ENCODE measurements around the gene SYT17.

Gene SYT17

DNA sequence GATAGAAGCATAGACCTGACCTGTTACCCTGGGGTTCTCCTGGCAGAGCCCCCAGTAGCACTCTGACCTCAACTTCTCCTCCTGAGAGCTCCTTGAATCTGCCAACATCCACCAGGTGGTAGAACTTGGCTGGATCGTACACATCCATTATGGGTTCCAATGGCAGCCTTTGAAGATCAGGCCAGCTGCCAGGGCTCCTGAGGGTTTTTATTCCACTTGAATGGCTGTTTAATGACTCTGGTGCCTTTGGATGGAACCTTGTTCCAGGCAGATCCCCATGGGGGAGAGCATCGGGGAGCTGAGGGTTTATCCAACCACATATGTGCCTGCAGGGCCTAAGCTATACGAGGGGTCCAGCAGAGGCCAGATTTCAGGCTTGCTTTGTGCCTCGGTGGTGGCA is 70.4 kb downstream of the SYT17 start:
- no peaks in the 10 kb centered on the region for H3K36me3 ChIP-seq (ENCODE audit: insufficient read depth, low read length)
- H2AFZ ChIP-seq (ENCODE audit: low read depth, low read length), result no peak overlapping the region
- H3K27me3 ChIP-seq (ENCODE audit: insufficient read depth, low read length), result no peaks in the 10 kb centered on the region
- peaks cover 4% of the 10 kb centered on the region for H3K4me1 ChIP-seq (ENCODE audit: insufficient read depth, low read length)
- no peak overlapping the region for H3K4me3 ChIP-seq (ENCODE audit: low read length)
- H3K9me3 ChIP-seq (ENCODE audit: low read length), result peaks cover 16% of the 10 kb centered on the region

DNA sequence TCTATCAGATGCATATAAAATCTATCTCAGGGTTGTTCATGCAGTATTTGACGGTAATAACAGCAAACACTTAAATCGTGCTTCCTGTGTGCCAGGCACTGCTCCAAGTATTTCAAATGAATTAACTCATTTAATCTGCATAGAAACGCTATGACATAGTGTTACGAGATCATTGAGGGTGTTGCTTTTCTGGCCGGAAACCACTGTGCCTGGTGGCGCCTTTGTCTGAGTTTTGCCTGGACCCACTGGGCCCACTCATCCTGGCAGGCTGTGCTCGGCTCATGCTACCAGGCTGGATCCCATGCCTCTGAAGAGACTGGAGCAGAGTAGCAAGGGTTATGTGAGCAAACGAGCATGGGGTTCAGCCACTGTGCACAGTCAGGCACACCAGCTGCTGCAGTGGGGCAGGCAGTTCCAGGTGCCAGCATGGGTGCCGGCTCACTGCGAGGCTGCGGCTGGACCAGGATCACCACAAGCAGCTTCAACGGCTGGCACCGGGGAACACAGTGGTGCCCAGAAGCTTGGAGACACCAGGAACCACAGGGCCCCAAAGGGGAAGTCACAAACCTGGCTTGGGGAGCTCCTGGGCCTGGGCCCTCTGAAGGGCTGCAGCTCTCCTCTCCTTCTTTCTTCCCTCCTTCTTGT is 71.6 kb downstream of the SYT17 start:
- Histone ChIP-seq H3K9me3 (ENCODE audit: low read length) (peaks cover 16% of the 10 kb centered on the region), H3K4me3 (ENCODE audit: low read length) (no peak overlapping the region), H3K36me3 (ENCODE audit: insufficient read depth, low read length) (no peaks in the 10 kb centered on the region), H3K27me3 (ENCODE audit: insufficient read depth, low read length) (no peaks in the 10 kb centered on the region), H3K4me1 (ENCODE audit: insufficient read depth, low read length) (peaks cover 4% of the 10 kb centered on the region), H2AFZ (ENCODE audit: low read depth, low read length) (no peak overlapping the region)

DNA sequence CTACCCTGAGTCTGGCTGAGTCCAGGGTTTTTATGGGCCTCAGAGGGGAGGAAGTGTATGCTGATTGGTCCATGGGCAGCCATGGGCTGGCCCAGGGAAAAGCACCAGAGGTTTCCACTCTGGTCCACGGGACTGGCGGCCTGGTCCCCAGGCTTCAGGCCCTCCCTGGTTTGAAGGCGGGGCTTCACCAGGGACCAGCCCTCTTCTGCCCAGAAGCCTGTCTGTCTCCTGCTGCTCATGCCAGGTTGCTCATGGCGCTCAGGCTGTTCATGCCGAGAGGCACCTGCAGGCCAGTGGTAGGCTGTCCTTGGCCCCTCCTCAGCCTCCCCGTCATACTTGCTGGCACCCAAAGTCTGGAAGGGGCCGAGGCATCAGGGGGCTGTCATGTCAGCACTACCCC is 72.5 kb downstream of the SYT17 start:
- no peak overlapping the region for H3K4me3 ChIP-seq (ENCODE audit: low read length)
- no peaks in the 10 kb centered on the region for H3K27me3 ChIP-seq (ENCODE audit: insufficient read depth, low read length)
- no peak overlapping the region for H2AFZ ChIP-seq (ENCODE audit: low read depth, low read length)
- H3K9me3 ChIP-seq (ENCODE audit: low read length), result peaks cover 13% of the 10 kb centered on the region
- H3K36me3 ChIP-seq (ENCODE audit: insufficient read depth, low read length), result no peaks in the 10 kb centered on the region
- H3K4me1 ChIP-seq (ENCODE audit: insufficient read depth, low read length), result peaks cover 4% of the 10 kb centered on the region

DNA sequence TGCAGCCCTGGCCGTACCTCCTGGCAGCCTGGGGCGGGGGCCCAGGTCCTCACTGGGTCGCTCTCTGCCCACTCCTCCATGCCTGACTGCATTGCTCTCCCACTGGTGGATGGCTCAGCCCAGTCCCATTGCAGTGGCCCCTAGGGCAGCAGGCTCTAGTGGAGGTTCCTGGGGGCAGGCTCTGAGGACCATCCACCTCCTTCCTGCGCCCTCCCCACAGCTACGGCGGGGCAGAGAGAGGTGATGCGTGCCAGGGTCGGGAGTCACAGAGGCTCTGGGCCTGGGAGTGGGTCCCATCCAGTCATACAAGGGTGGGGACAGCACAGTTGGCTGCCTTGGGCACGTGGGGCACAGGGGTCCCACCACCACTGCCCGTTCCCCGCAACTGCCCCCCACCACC is 73.5 kb downstream of the SYT17 start:
- H3K9me3 ChIP-seq (ENCODE audit: low read length), result peaks cover 8% of the 10 kb centered on the region
- no peaks in the 10 kb centered on the region for H3K27me3 ChIP-seq (ENCODE audit: insufficient read depth, low read length)
- no peak overlapping the region for H2AFZ ChIP-seq (ENCODE audit: low read depth, low read length)
- no peak overlapping the region for H3K4me3 ChIP-seq (ENCODE audit: low read length)
- H3K4me1 ChIP-seq (ENCODE audit: insufficient read depth, low read length), result peaks cover 1% of the 10 kb centered on the region
- H3K36me3 ChIP-seq (ENCODE audit: insufficient read depth, low read length), result no peaks in the 10 kb centered on the region

DNA sequence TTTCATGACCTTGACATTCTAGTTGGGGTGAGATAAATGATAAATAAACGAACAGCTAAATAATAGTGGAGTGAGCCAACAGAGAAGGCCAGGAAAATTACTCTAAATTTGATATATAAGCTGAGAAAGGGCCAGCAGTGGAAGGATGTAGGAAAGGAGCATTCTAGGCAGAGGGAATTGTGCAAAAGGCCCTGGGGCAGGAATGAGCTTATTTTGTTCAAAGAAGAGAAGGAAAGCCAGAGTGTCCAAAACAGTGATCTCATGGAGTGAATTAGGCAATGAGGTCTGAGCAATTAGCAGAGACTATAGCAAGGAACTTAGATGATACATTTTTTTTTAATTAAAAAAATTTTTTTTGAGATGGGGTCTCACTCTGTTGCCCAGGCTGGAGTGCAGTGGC is 74.1 kb downstream of the SYT17 start:
- Histone ChIP-seq H3K9me3 (ENCODE audit: low read length) (peaks cover 6% of the 10 kb centered on the region), H3K4me1 (ENCODE audit: insufficient read depth, low read length) (no peaks in the 10 kb centered on the region), H3K27me3 (ENCODE audit: insufficient read depth, low read length) (no peaks in the 10 kb centered on the region), H3K36me3 (ENCODE audit: insufficient read depth, low read length) (no peaks in the 10 kb centered on the region), H3K4me3 (ENCODE audit: low read length) (no peak overlapping the region), H2AFZ (ENCODE audit: low read depth, low read length) (no peak overlapping the region)

DNA sequence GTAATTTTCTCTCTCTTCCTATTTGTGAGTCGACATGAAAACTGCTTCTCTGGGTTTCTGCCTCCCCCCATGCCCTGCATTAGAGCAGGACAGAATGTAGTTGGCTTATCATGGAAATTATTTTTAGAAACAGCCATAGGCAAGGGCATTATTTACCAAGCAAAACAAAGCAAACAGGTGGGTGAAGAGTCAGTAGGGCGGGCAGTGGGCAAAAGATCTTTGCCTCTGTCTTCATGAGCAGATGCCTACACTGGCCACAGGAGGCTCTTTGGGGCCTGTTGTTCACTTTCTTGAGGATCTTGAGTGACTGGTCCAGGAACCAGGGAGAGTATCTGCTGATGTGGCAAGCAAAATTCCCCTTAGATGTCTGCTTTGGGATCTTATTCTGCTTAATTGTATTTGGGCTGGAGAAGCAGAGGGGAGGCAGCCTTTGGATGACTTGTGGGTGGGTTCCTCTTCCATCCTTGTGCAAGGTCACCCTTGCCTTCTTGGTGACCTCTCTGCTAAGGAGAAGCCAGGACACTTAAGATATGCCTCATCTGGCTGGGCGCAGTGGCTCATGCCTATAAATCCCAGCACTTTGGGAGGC is 75.0 kb downstream of the SYT17 start:
- Histone ChIP-seq H3K36me3 (ENCODE audit: insufficient read depth, low read length) (no peaks in the 10 kb centered on the region), H3K4me1 (ENCODE audit: insufficient read depth, low read length) (no peaks in the 10 kb centered on the region), H3K27me3 (ENCODE audit: insufficient read depth, low read length) (no peaks in the 10 kb centered on the region), H3K9me3 (ENCODE audit: low read length) (peaks cover 2% of the 10 kb centered on the region), H3K4me3 (ENCODE audit: low read length) (no peak overlapping the region), H2AFZ (ENCODE audit: low read depth, low read length) (no peak overlapping the region)

DNA sequence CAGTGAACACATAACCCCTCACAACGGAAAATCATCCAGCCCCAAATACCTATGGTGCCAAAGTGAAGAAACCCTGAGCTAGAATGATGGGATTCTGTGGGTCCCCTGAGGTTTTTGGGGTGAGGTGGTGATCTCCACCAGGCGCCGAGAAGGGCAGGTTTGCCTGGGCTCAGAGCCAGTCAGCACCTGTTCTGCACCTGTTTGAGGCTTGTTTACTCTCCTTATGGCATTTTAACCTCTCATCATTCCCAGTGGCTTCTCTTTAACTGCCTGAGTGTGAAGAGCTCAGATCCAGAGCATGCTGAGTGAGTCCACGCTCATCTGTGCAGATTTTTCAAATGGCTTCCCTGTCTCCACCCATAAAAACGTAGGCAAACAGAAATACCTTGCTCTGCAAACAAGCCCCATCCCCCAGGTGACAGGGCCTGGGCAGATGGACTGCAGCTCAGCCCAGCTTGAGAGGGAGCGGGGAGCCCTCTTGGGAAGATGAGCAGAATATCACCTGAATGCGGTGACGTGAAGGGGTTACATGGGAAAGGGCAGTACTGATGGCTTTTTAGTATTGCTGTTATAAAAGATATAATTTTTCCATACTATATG is 77.4 kb downstream of the SYT17 start:
- H3K36me3 ChIP-seq (ENCODE audit: insufficient read depth, low read length), result no peaks in the 10 kb centered on the region
- no peaks in the 10 kb centered on the region for H3K4me1 ChIP-seq (ENCODE audit: insufficient read depth, low read length)
- H3K4me3 ChIP-seq (ENCODE audit: low read length), result no peak overlapping the region

DNA sequence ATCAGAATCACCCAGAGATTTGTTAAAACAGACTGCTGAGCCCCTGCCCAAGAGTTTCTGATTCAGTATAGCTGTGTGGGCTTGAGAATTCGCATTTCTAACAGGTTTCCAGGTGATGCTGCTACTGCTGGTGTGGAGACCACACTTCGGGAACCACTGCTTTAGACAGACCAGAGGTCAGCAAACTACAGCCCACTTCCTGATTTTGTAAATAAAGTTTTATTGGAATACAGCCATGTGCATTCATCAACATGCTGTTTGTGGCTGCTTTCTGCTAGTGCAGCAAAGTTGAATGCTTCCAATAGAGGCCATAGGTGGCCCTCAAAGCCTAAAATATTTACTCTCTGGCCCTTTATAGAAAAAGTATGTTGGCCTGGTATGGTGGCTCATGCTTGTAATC is 84.9 kb downstream of the SYT17 start:
- Histone ChIP-seq H2AFZ (ENCODE audit: low read depth, low read length) (no peak overlapping the region), H3K4me3 (ENCODE audit: low read length) (no peak overlapping the region), H3K9me3 (ENCODE audit: low read length) (peaks cover under 1% of the 10 kb centered on the region), H3K4me1 (ENCODE audit: insufficient read depth, low read length) (no peaks in the 10 kb centered on the region), H3K36me3 (ENCODE audit: insufficient read depth, low read length) (no peaks in the 10 kb centered on the region), H3K27me3 (ENCODE audit: insufficient read depth, low read length) (no peaks in the 10 kb centered on the region)

More for the DNA sequence above, 77.4 kb downstream of the SYT17 start:
- peaks cover 2% of the 10 kb centered on the region for H3K9me3 ChIP-seq (ENCODE audit: low read length)
- H3K27me3 ChIP-seq (ENCODE audit: insufficient read depth, low read length), result no peaks in the 10 kb centered on the region
- no peak overlapping the region for H2AFZ ChIP-seq (ENCODE audit: low read depth, low read length)

DNA sequence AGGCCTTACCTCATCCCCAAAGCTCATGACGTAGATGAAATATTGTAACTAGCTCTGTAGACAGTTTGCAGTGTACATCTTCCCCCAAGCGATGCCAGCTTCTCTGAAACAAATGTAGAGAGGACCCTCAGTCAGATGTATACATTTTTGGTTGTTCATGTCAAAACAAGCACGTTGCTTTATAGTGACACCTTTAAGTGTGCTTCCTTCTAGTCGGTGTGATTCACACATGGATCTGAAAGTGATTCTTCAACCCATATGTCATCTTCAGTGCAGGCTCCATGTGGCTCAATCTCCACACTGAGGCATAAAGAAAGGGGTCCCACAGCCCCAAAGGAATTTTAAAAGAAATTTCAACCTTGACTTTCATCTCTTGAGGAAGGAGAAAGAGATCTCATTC is 86.6 kb downstream of the SYT17 start:
- Histone ChIP-seq H3K27me3 (ENCODE audit: insufficient read depth, low read length) (no peaks in the 10 kb centered on the region), H3K4me3 (ENCODE audit: low read length) (no peak overlapping the region), H3K9me3 (ENCODE audit: low read length) (no peaks in the 10 kb centered on the region), H3K4me1 (ENCODE audit: insufficient read depth, low read length) (no peaks in the 10 kb centered on the region), H2AFZ (ENCODE audit: low read depth, low read length) (no peak overlapping the region), H3K36me3 (ENCODE audit: insufficient read depth, low read length) (no peaks in the 10 kb centered on the region)

DNA sequence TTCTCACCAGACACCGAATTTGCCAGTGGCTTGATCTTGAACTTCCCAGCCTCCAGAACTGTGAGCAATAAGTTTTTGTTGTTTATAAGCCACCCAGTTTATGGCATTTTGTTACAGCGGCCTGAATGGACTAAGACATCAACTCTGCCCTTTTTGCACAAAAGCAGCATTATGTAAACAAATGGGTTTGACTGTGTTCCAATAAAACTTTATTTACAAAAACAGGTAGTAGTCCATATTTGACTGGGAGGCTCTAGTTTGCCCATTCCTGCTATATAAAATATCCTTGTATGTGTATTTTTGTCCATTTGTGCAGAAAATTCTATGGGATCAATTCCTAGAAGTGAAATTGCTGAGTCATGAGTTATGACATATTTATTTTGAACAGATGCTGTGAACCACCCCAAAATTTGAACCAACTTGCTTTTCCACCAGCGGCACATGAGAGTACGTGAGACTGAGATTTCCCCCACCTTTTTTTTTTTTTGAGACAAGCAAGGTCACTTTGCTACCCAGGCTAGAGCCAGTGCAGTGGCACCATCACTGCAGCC is 96.2 kb downstream of the SYT17 start:
- Histone ChIP-seq H3K36me3 (ENCODE audit: insufficient read depth, low read length) (no peaks in the 10 kb centered on the region), H3K27me3 (ENCODE audit: insufficient read depth, low read length) (no peaks in the 10 kb centered on the region), H3K4me1 (ENCODE audit: insufficient read depth, low read length) (no peaks in the 10 kb centered on the region), H2AFZ (ENCODE audit: low read depth, low read length) (no peak overlapping the region), H3K4me3 (ENCODE audit: low read length) (no peak overlapping the region), H3K9me3 (ENCODE audit: low read length) (no peaks in the 10 kb centered on the region)

DNA sequence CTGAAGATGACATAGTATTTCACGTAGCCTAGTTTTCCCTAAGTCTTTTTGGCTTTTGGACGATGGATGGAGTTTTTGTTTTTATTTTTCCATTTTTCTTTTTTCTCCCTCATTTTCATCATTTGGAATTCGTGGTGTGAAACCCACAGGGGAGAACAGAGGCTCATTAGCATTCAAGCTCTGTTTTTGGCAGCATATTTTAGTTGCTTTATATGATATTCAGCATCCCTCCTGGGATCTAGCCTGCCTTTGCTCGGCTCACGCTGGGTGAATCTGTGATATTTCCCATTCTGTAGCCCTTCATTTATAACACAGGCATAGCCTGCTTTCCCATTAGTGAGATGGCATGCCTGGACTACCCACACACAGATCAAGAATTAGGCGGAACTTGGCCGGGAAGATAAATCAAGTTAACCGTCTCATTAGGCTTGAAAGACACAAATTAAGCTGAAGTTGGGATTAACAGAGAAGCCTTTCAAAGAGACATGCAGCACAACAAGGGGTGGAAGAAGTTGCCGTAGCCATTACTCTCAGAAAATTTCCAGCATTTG is 97.4 kb downstream of the SYT17 start:
- Histone ChIP-seq H2AFZ (ENCODE audit: low read depth, low read length) (no peak overlapping the region), H3K4me1 (ENCODE audit: insufficient read depth, low read length) (no peaks in the 10 kb centered on the region), H3K9me3 (ENCODE audit: low read length) (no peaks in the 10 kb centered on the region), H3K36me3 (ENCODE audit: insufficient read depth, low read length) (no peaks in the 10 kb centered on the region), H3K27me3 (ENCODE audit: insufficient read depth, low read length) (no peaks in the 10 kb centered on the region), H3K4me3 (ENCODE audit: low read length) (no peak overlapping the region)

DNA sequence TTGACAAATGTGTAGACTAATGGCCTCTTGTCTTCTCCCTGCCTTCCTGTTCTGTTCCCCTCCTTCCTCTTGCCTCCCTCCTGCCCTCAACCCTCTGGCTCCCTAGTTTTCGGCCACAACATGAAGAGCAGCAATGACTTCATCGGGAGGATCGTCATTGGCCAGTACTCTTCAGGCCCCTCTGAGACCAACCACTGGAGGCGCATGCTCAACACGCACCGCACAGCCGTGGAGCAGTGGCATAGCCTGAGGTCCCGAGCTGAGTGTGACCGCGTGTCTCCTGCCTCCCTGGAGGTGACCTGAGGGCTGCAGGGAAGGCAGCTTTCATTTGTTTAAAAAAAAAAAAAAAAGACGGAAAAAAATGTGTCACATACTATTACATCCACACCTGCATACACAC is 98.7 kb downstream of the SYT17 start:
- H3K4me1 ChIP-seq (ENCODE audit: insufficient read depth, low read length), result no peaks in the 10 kb centered on the region
- H2AFZ ChIP-seq (ENCODE audit: low read depth, low read length), result no peak overlapping the region
- H3K36me3 ChIP-seq (ENCODE audit: insufficient read depth, low read length), result no peaks in the 10 kb centered on the region
- no peaks in the 10 kb centered on the region for H3K9me3 ChIP-seq (ENCODE audit: low read length)
- H3K4me3 ChIP-seq (ENCODE audit: low read length), result no peak overlapping the region
- no peaks in the 10 kb centered on the region for H3K27me3 ChIP-seq (ENCODE audit: insufficient read depth, low read length)

DNA sequence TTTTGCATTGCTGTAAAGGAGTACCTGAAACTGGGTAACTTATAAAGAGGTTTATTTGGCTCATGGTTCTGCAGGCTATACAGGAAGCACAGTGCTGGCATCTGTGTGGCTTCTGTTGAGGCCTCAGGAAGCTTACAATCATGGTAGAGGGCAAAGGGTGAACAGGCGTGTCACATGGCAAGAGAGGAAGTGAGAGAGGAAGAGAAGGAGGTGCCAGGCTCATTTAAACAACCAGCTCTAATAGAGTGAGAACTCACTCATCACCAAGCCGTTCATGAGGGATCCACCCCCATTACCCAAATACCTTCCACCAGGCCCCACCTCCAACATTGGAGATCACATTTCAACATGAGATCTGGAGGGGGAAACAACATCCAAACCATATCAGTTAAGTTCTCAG is 101.1 kb downstream of the SYT17 start:
- Histone ChIP-seq H3K27me3 (ENCODE audit: insufficient read depth, low read length) (peaks cover 3% of the 10 kb centered on the region), H3K4me3 (ENCODE audit: low read length) (no peak overlapping the region), H3K4me1 (ENCODE audit: insufficient read depth, low read length) (no peaks in the 10 kb centered on the region), H2AFZ (ENCODE audit: low read depth, low read length) (no peak overlapping the region), H3K9me3 (ENCODE audit: low read length) (no peaks in the 10 kb centered on the region), H3K36me3 (ENCODE audit: insufficient read depth, low read length) (no peaks in the 10 kb centered on the region)
